Stimulated activated memory B cell treated with anti-CD40 and anti-IgM and Interleukin-4, amounts not matched to agents 10 μg/mL and 1 μg/mL and 100 μg/mL, for 72 hours (primary cell): Measurements from ENCODE around the gene SCYGR7.
"Not testable (repeated sequence)": the region's sequence is repeated elsewhere in the genome, so short reads cannot be mapped to it uniquely, and the experiment has no call there.

Experiments
- ATAC-seq: fragments of 150-1000 bp; cut with Tn5 transposase; 2 replicates; pipeline ENCODE4 v1.10.0; 2021
- H3K27ac Mint-ChIP-seq: one replicate; pipeline ENCODE4 v1.8.0; 2022; ENCODE audit warnings: mild to moderate bottlenecking, mixed read lengths
- H3K27me3 Mint-ChIP-seq: one replicate; pipeline ENCODE4 v1.8.0; 2022; ENCODE audit warnings: mixed read lengths
- H3K36me3 Mint-ChIP-seq: one replicate; pipeline ENCODE4 v1.8.0; 2022; ENCODE audit warnings: mixed read lengths
- H3K4me1 Mint-ChIP-seq: one replicate; pipeline ENCODE4 v1.8.0; 2022; ENCODE audit warnings: mixed read lengths
- H3K4me3 Mint-ChIP-seq: one replicate; pipeline ENCODE4 v1.8.0; 2022; ENCODE audit warnings: mild to moderate bottlenecking, moderate library complexity, mixed read lengths
- H3K9me3 Mint-ChIP-seq: one replicate; pipeline ENCODE4 v1.8.0; 2022; ENCODE audit warnings: mixed read lengths

Gene SCYGR7

DNA sequence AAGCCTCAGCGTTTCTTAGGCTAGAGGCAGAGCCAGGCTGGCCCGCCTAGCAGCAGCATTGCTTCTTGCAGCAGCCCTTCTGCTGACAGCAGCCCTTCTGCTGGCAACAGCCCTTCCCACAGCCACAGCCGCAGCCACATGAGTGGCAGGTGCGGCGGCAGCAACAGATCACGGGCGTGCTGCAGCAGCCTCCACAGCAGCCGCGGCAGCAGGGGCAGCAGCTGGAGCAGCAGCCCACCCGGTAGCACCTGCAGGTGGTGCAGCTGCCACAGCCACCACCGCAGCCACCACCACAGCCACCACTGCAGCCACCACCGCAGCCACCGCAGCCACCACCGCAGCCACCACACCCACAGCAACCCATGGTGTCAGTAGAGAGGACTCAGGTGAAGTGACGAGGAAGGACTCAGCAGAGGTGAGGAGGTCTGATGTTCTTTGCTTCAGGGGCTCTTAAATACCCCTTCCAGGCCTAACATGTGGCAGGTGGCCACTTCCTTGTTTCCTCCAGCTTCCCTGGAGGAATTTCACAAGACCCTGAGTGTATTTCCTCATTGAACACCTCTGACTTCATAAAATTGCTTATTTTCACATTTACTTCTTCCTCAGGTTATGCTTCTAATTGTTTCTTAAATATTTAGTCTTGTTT, 3.6 kb upstream of the SCYGR7 start, which contains the start of gene SCYGR6:
TSS of gene SCYGR6 (minus strand) at position 364 of the 646 bp plus-strand sequence. CDS start at position 364, 0 bp downstream.
- Mint-ChIP-seq H3K4me3 (no peak within 1 kb of the TSS), H3K9me3 (no peaks in the 10 kb centered on the region)

GRCh38 chr2:227739351-227739750, 11.2 kb downstream of the SCYGR7 start:
- Mint-ChIP-seq H3K27ac (no peak overlapping the region), H3K9me3 (no peaks in the 10 kb centered on the region), H3K27me3 (peaks cover 33% of the 10 kb centered on the region), H3K4me1 (no peaks in the 10 kb centered on the region), H3K4me3 (no peak overlapping the region), H3K36me3 (no peaks in the 10 kb centered on the region)
- ATAC-seq, result no peak

More for the DNA sequence above, 3.6 kb upstream of the SCYGR7 start, which contains the start of gene SCYGR6:
- no peak for ATAC-seq
- Mint-ChIP-seq H3K4me1 (no peaks in the 10 kb centered on the region), H3K27ac (no peak within 1 kb of the TSS), H3K36me3 (no peaks in the 10 kb centered on the region), H3K27me3 (peaks cover 54% of the 10 kb centered on the region)

GRCh38 chr2:227740705-227741104, 12.6 kb downstream of the SCYGR7 start:
- not testable (repeated sequence) for H3K4me3 Mint-ChIP-seq, H3K36me3 Mint-ChIP-seq, ATAC-seq, H3K27ac Mint-ChIP-seq, H3K9me3 Mint-ChIP-seq, H3K4me1 Mint-ChIP-seq
- peaks cover 33% of the 10 kb centered on the region for H3K27me3 Mint-ChIP-seq

- no peak within 1 kb of the TSS for H3K27ac Mint-ChIP-seq
- peak; percentile 11 for ATAC-seq
- peaks cover 3% of the 10 kb centered on the region for H3K9me3 Mint-ChIP-seq
- no peak within 1 kb of the TSS for H3K4me3 Mint-ChIP-seq
- H3K36me3 Mint-ChIP-seq, result no peaks in the 10 kb centered on the region
- H3K27me3 Mint-ChIP-seq, result peaks cover 9% of the 10 kb centered on the region
- no peaks in the 10 kb centered on the region for H3K4me1 Mint-ChIP-seq
Measured at GRCh38 chr2:227745594-227745993, 17.5 kb downstream of the SCYGR7 start, which contains the start of gene SCYGR8. Gene SCYGR8, plus strand, starts transcription at chr2:227745894. Its CDS starts 0 bp downstream, at chr2:227745894.

GRCh38 chr2:227748079-227748478, 19.9 kb downstream of the SCYGR7 start:
- no peaks in the 10 kb centered on the region for H3K36me3 Mint-ChIP-seq
- no peak for ATAC-seq
- H3K27me3 Mint-ChIP-seq, result peaks cover 9% of the 10 kb centered on the region
- no peak overlapping the region for H3K4me3 Mint-ChIP-seq
- peaks cover 3% of the 10 kb centered on the region for H3K9me3 Mint-ChIP-seq
- H3K27ac Mint-ChIP-seq, result no peak overlapping the region
- no peaks in the 10 kb centered on the region for H3K4me1 Mint-ChIP-seq

GRCh38 chr2:227756261-227756660, 28.1 kb downstream of the SCYGR7 start:
- H3K27me3 Mint-ChIP-seq, result peaks cover 32% of the 10 kb centered on the region
- H3K27ac Mint-ChIP-seq, H3K4me1 Mint-ChIP-seq, H3K9me3 Mint-ChIP-seq, H3K36me3 Mint-ChIP-seq, ATAC-seq, H3K4me3 Mint-ChIP-seq: not testable (repeated sequence)

- Mint-ChIP-seq H3K9me3 (no peaks in the 10 kb centered on the region), H3K27me3 (peaks cover 32% of the 10 kb centered on the region), H3K4me1 (no peaks in the 10 kb centered on the region), H3K27ac (no peak overlapping the region), H3K36me3 (no peaks in the 10 kb centered on the region), H3K4me3 (no peak overlapping the region)
- ATAC-seq, result no peak
Measured at GRCh38 chr2:227759411-227760118, 31.4 kb downstream of the SCYGR7 start.

- Mint-ChIP-seq H3K27ac (no peak overlapping the region), H3K36me3 (no peaks in the 10 kb centered on the region), H3K4me1 (peaks cover 6% of the 10 kb centered on the region), H3K9me3 (no peaks in the 10 kb centered on the region), H3K27me3 (peaks cover 30% of the 10 kb centered on the region), H3K4me3 (no peak overlapping the region)
- no peak for ATAC-seq
Measured at GRCh38 chr2:227761740-227762476, 33.8 kb downstream of the SCYGR7 start.

DNA sequence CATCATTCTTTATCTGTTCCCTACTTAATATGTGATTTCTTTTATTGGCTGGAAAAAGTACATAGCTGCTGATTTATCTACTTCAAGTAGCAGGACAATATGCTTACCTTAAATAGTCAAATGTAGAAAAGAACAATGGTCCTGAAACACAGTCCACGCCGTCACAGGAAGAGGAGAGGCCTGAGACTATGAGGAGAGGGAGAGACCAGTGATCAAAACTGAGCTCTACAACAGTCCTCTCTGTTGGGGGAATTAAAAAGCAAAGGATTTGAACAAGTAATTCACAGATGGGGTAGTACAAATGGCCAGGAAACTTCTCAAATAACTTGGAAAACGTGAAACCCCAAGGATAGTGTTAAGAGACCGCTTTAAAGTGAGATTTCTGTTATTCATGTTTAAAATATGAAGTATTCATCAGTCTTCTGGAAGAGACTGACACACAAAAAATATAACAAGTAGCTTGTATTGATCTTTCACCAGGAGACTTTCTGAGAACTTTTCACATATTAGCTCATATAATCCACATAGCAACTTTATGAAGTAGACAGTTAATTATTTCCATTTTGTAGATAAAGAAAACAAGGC, 37.7 kb downstream of the SCYGR7 start:
- H3K27me3 Mint-ChIP-seq, result peaks cover 13% of the 10 kb centered on the region
- H3K9me3 Mint-ChIP-seq, result no peaks in the 10 kb centered on the region
- H3K36me3 Mint-ChIP-seq, result no peaks in the 10 kb centered on the region
- ATAC-seq, result no peak
- H3K4me1 Mint-ChIP-seq, result peaks cover 6% of the 10 kb centered on the region
- H3K27ac Mint-ChIP-seq, result no peak overlapping the region
- H3K4me3 Mint-ChIP-seq, result no peak overlapping the region

DNA sequence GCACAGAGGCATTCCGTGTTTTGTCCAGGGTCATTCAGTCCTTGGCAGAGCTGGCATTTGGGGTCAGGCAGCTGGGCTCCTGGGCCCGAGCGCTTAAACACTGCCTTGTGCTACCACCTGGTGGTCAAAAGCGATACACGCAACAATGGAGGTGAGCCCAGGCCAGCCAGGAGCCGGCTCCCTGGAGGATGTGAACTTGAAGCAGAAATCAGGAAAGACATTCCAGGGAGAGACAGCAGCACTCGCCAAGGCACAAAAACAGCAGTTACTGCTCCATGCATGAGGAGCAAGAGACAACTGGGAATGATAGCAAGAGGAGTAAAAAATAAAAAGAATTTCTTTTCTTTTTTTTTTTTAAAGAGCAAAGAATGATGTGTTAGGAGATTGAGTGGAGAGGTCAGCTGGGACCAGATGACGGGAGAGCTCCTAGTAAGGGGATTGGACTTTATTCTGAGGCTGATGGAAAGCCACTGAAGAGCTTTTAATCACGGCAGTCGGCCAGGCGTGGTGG, 38.3 kb downstream of the SCYGR7 start:
- peak; percentile 75 for ATAC-seq
- Mint-ChIP-seq H3K4me3 (no peak overlapping the region), H3K36me3 (no peaks in the 10 kb centered on the region), H3K9me3 (no peaks in the 10 kb centered on the region), H3K4me1 (peaks cover 6% of the 10 kb centered on the region), H3K27me3 (peaks cover 8% of the 10 kb centered on the region), H3K27ac (no peak overlapping the region)

- ATAC-seq, result no peak
- Mint-ChIP-seq H3K27ac (no peak overlapping the region), H3K4me1 (peaks cover 6% of the 10 kb centered on the region), H3K9me3 (no peaks in the 10 kb centered on the region), H3K36me3 (no peaks in the 10 kb centered on the region), H3K27me3 (peaks cover 8% of the 10 kb centered on the region), H3K4me3 (no peak overlapping the region)
Measured at GRCh38 chr2:227767830-227768229, 39.7 kb downstream of the SCYGR7 start.

- H3K36me3 Mint-ChIP-seq, result no peaks in the 10 kb centered on the region
- no peak for ATAC-seq
- no peaks in the 10 kb centered on the region for H3K9me3 Mint-ChIP-seq
Measured at GRCh38 chr2:227772197-227772661, 44.1 kb downstream of the SCYGR7 start.

DNA sequence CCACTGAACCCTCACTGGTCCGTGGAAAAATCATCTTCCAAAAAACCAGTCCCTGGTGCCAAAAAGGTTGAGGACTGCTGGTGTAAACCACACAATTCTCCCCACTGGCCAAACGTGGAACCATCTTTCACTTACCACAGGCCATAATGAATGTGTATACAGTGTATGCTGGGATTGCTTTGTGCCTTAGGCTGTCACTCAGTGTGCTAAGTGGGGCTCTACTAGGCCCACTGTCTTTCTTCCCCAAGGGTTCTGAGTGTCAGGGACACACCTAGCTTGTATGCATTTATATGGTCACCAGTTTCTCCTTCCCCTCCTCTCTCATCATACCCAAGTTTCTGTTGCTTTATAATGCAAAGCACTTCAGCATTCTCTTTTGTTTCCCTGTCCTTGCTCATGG, 44.8 kb downstream of the SCYGR7 start:
- Mint-ChIP-seq H3K36me3 (no peaks in the 10 kb centered on the region), H3K27ac (no peak overlapping the region), H3K4me1 (no peaks in the 10 kb centered on the region), H3K4me3 (no peak overlapping the region), H3K27me3 (no peaks in the 10 kb centered on the region), H3K9me3 (no peaks in the 10 kb centered on the region)
- no peak for ATAC-seq

More at GRCh38 chr2:227772197-227772661, 44.1 kb downstream of the SCYGR7 start:
- no peaks in the 10 kb centered on the region for H3K4me1 Mint-ChIP-seq
- H3K27ac Mint-ChIP-seq, result no peak overlapping the region
- no peak overlapping the region for H3K4me3 Mint-ChIP-seq
- no peaks in the 10 kb centered on the region for H3K27me3 Mint-ChIP-seq

DNA sequence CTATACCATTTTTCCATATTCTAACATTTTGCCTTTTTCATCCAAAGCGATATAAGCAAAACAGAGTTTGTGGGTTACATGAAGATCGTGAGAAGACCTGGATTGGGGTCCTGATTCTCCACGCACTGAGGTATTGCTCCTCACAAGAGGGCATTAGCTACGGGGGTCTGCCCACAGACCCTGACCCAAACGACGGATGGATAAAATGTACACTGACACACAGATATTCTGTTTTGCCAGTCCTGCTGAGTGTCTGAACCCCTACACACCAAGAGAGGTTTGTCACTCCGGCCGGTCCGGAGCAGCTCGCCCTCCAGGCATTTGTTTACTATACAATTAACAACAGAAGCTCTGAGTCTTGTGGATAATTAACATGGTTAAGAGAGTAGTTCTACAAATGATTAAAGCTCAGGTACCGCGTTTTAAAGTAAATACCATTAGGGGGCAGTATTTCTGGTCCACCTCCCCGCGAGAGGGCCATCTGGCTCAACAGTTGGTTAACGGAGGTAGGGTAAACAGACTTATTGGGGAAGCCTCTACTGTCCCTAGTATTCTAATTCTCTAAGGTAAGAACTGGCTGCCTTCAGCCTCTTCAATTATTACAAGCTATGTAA, 46.0 kb downstream of the SCYGR7 start:
- no peak for ATAC-seq

More for the DNA sequence above, 46.0 kb downstream of the SCYGR7 start:
- Mint-ChIP-seq H3K27me3 (no peaks in the 10 kb centered on the region), H3K36me3 (no peaks in the 10 kb centered on the region), H3K4me3 (no peak overlapping the region), H3K27ac (no peak overlapping the region), H3K4me1 (no peaks in the 10 kb centered on the region), H3K9me3 (no peaks in the 10 kb centered on the region)
